Calu3 (cell line): ENCODE data around the gene CDK17. TPM values are rescaled to one million over a fixed set of nuclear protein-coding genes. Genes with fewer than 3 reads are reported as not detected.

ENCODE experiments used
- BruUV-seq: library from RNA; stranded (reverse); fragments of 400-500 nt; replicated peaks from 2 replicates; lab custom pipeline; 2021; lab: Mats Ljungman, UMichigan
- CTCF ChIA-PET: fragments of 300-600 bp; sonication (Branson Sonifier 250); formaldehyde crosslinking; loops from one replicate; lab custom pipeline; 2022; ENCODE audit warnings: antibody characterized with exemption; lab: Charles Lee
- DNase-seq: peaks from one replicate; pipeline ENCODE4 v3.0.0; 2022
- H3K27ac Mint-ChIP-seq: one replicate; pipeline ENCODE4 v1.8.0; 2022; ENCODE audit warnings: mixed read lengths; ENCODE audit not compliant: unreplicated experiment
- H3K27me3 Mint-ChIP-seq: one replicate; pipeline ENCODE4 v1.8.0; 2022; ENCODE audit warnings: mixed read lengths; ENCODE audit not compliant: unreplicated experiment
- H3K36me3 Mint-ChIP-seq: one replicate; pipeline ENCODE4 v1.8.0; 2022; ENCODE audit warnings: mild to moderate bottlenecking, moderate library complexity, mixed read lengths; ENCODE audit not compliant: insufficient read depth, unreplicated experiment
- H3K4me1 Mint-ChIP-seq: one replicate; pipeline ENCODE4 v1.8.0; 2022; ENCODE audit warnings: mild to moderate bottlenecking, low read depth, mixed read lengths; ENCODE audit not compliant: unreplicated experiment
- H3K4me3 Mint-ChIP-seq: one replicate; pipeline ENCODE4 v1.8.0; 2022; ENCODE audit warnings: mild to moderate bottlenecking, low read depth, moderate library complexity, mixed read lengths; ENCODE audit not compliant: unreplicated experiment
- H3K9me3 Mint-ChIP-seq: one replicate; pipeline ENCODE4 v1.8.0; 2022; ENCODE audit warnings: low read depth, mixed read lengths; ENCODE audit not compliant: unreplicated experiment
- intact Hi-C: fragments of 100-400 bp; cut with micrococcal nuclease; formaldehyde crosslinking; loops from one replicate; pipeline ENCODE4 v1.10.0; 2022; ENCODE audit not compliant: unreplicated experiment
- total RNA-seq: library from RNA; stranded (reverse); gene quantifications from 2 replicates; pipeline ENCODE4 v1.2.3, GENCODE V29; 2022
- TF ChIP-seq, protein P1 (sequence below): fragments of 200-600 bp; IDR thresholded peaks from one replicate; pipeline ENCODE4 v1.8.0; 2022; ENCODE audit warnings: antibody characterized with exemption; ENCODE audit not compliant: unreplicated experiment

Gene CDK17
- total RNA-seq, 1 experiment from 2014 or later = 28.8 TPM

DNA sequence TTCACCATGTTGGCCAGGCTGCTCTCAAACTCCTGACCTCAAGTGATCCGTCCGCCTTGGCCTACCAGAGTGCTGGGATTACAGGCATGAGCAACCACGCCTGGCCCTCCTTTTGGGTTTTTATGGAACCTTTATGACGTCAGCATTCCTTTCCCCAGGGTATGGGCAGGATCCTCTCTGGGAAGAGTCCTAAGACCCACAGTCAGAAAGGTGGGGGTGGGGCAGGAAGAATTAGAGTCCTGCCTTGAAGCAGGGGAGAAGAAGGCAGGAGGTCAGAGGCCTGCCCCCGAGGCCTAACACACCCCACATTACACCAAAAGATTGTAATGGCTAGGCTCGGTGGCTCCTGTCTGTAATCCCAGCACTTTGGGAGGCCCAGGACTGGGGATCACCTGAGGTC is 30.8 kb upstream of the CDK17 start:
- H3K4me3 Mint-ChIP-seq = no peak overlapping the region
- TF ChIP-seq, protein P1, sequence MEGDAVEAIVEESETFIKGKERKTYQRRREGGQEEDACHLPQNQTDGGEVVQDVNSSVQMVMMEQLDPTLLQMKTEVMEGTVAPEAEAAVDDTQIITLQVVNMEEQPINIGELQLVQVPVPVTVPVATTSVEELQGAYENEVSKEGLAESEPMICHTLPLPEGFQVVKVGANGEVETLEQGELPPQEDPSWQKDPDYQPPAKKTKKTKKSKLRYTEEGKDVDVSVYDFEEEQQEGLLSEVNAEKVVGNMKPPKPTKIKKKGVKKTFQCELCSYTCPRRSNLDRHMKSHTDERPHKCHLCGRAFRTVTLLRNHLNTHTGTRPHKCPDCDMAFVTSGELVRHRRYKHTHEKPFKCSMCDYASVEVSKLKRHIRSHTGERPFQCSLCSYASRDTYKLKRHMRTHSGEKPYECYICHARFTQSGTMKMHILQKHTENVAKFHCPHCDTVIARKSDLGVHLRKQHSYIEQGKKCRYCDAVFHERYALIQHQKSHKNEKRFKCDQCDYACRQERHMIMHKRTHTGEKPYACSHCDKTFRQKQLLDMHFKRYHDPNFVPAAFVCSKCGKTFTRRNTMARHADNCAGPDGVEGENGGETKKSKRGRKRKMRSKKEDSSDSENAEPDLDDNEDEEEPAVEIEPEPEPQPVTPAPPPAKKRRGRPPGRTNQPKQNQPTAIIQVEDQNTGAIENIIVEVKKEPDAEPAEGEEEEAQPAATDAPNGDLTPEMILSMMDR = no peak
- no peaks in the 10 kb centered on the region for H3K9me3 Mint-ChIP-seq
- H3K36me3 Mint-ChIP-seq = no peaks in the 10 kb centered on the region
- CTCF ChIA-PET = no interaction called here
- no peak for DNase-seq
- no TSS peak for BruUV-seq
- intact Hi-C loops = no loop called here
- H3K4me1 Mint-ChIP-seq = peaks cover 10% of the 10 kb centered on the region
- H3K27me3 Mint-ChIP-seq = no peaks in the 10 kb centered on the region
- no peak overlapping the region for H3K27ac Mint-ChIP-seq

DNA sequence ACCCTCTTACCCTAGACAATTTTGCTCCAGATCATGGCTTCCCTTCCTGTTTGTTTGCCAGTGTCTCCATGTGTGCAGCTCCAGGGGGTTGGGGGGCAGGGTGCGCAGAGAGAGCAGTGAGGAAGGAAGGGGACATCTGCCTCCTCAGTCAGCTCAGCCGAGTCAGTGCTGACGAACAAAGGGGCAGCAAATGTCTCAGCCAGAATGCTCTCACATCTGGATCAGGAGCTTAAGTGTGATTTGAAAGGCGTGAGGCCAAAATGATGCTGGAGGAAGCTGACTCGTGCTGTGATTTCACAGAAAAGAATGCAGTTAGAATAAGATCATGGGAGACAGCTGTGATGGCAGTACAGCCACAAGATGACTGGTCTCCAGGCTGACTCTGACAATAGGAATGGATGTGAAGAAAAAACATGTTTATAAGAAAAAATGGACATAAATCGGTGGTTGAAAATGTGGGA is 27.1 kb upstream of the CDK17 start:
- Mint-ChIP-seq H3K4me3 (no peak overlapping the region), H3K27ac (no peak overlapping the region), H3K4me1 (peaks cover 23% of the 10 kb centered on the region), H3K36me3 (no peaks in the 10 kb centered on the region), H3K27me3 (no peaks in the 10 kb centered on the region), H3K9me3 (no peaks in the 10 kb centered on the region)
- no TSS peak for BruUV-seq
- TF ChIP-seq, protein P1 = no peak
- intact Hi-C loops = no loop called here
- DNase-seq = no peak
- CTCF ChIA-PET = no interaction called here

DNA sequence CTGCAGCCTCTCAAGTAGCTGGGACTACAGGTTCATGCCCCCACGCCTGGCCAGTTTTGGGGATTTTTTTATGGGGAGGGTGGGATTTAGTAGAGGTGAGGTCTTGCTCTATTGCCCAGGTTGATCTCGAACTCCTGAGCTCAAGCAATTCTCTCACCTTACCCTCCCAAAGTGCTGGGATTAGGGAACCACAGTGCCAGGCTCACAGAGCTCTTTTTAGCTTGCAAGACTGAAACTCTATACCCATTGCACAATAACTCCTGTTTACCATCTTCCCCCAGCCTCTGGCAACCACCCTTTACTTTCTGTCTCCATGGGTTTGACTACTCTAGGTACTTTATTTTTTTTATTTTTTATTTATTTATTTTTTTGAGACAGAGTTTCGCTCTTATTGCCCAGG is 25.7 kb upstream of the CDK17 start:
- CTCF ChIA-PET = interaction anchor here (0.7 kb wide), 1 partner anchor 688 kb away, joined by 3 read pairs; no protein-coding TSS in a partner anchor
- H3K4me3 Mint-ChIP-seq = no peak overlapping the region
- BruUV-seq = no TSS peak
- no peaks in the 10 kb centered on the region for H3K27me3 Mint-ChIP-seq
- no peak for DNase-seq
- no peak overlapping the region for H3K27ac Mint-ChIP-seq
- no peaks in the 10 kb centered on the region for H3K36me3 Mint-ChIP-seq
- H3K4me1 Mint-ChIP-seq = peaks cover 23% of the 10 kb centered on the region
- H3K9me3 Mint-ChIP-seq = no peaks in the 10 kb centered on the region
- TF ChIP-seq, protein P1 = no peak
- intact Hi-C loops = no loop called here

GRCh38 chr12:96425321-96425720 is 25.1 kb upstream of the CDK17 start:
- Mint-ChIP-seq H3K4me1 (peaks cover 23% of the 10 kb centered on the region), H3K4me3 (no peak overlapping the region)
- no TSS peak for BruUV-seq

More at GRCh38 chr12:96425321-96425720, 25.1 kb upstream of the CDK17 start:
- no peaks in the 10 kb centered on the region for H3K27me3 Mint-ChIP-seq
- DNase-seq = peak; percentile 22
- intact Hi-C loops = no loop called here
- no peaks in the 10 kb centered on the region for H3K9me3 Mint-ChIP-seq
- CTCF ChIA-PET = interaction anchor here (0.7 kb wide), 1 partner anchor 688 kb away, joined by 3 read pairs; no protein-coding TSS in a partner anchor
- no peaks in the 10 kb centered on the region for H3K36me3 Mint-ChIP-seq
- H3K27ac Mint-ChIP-seq = no peak overlapping the region
- TF ChIP-seq, protein P1 = no peak
